Skeletal muscle tissue (tissue), 4 donors: Measurements from ENCODE around the gene PDIA2. TPM values are rescaled to one million over a fixed set of nuclear protein-coding genes. Genes with fewer than 3 reads are reported as not detected.

Experiments used
- H3K27ac ChIP-seq: one replicate; pipeline ENCODE4 v1.7.0; 2013; ENCODE audit warnings: mild to moderate bottlenecking, low read depth, low read length, inconsistent platforms
- H3K27me3 ChIP-seq, 3 donors: one replicate each; pipeline ENCODE4 v1.7.0; 2013; ENCODE audit warnings: low read length in 3 of 3; ENCODE audit not compliant: control insufficient read depth in 3 of 3, insufficient read depth in 3 of 3
- H3K36me3 ChIP-seq, 3 donors: one replicate each; pipeline ENCODE4 v1.7.0; 2013; ENCODE audit warnings: low read length in 3 of 3; ENCODE audit not compliant: control insufficient read depth in 3 of 3, insufficient read depth in 3 of 3
- H3K4me1 ChIP-seq, 3 donors: one replicate each; pipeline ENCODE4 v1.7.0; 2013; ENCODE audit warnings: low read length in 3 of 3, mild to moderate bottlenecking in 3 of 3; ENCODE audit not compliant: control insufficient read depth in 3 of 3, insufficient read depth in 3 of 3
- H3K4me3 ChIP-seq, 3 donors: one replicate each; pipeline ENCODE4 v1.7.0; 2013; ENCODE audit warnings: low read length in 3 of 3
- H3K9ac ChIP-seq, 3 donors: one replicate each; pipeline ENCODE4 v1.7.0; 2013; ENCODE audit warnings: low read length in 3 of 3, mild to moderate bottlenecking in 3 of 3, moderate library complexity in 2 of 3, low read depth in 1 of 3
- H3K9me3 ChIP-seq, 3 donors: one replicate each; pipeline ENCODE4 v1.7.0; 2013; ENCODE audit warnings: low read length in 3 of 3; ENCODE audit not compliant: control insufficient read depth in 3 of 3
- total RNA-seq: library from RNA; depleted of rRNA; stranded (reverse); fragments of >200 nt; gene quantifications from one replicate; pipeline ENCODE4 v1.2.3, GENCODE V29; 2014
- donor health status: Osteomylitis.

PDIA2 gene
- total RNA-seq, 1 donor from 2014 or later = under 0.01 TPM

GRCh38 chr16:309476-309875, 26.5 kb downstream of the PDIA2 start:
- no peak overlapping the region for H3K27ac ChIP-seq
- peaks cover 0 to 3% (median 0%) of the 10 kb centered on the region in 3 donors for H3K4me1 ChIP-seq
- H3K9me3 ChIP-seq = no peaks in the 10 kb centered on the region
- no peaks in the 10 kb centered on the region for H3K27me3 ChIP-seq
- H3K36me3 ChIP-seq = peaks cover 29 to 34% (median 33%) of the 10 kb centered on the region in 3 donors
- H3K4me3 ChIP-seq = no peak overlapping the region
- H3K9ac ChIP-seq = no peak overlapping the region

GRCh38 chr16:311725-312124, 28.8 kb downstream of the PDIA2 start:
- H3K27ac ChIP-seq = no peak overlapping the region
- H3K4me3 ChIP-seq = no peak overlapping the region
- H3K4me1 ChIP-seq = no peaks in the 10 kb centered on the region
- H3K9me3 ChIP-seq = no peaks in the 10 kb centered on the region
- H3K27me3 ChIP-seq = no peaks in the 10 kb centered on the region
- no peak overlapping the region for H3K9ac ChIP-seq
- peaks cover 26 to 34% (median 30%) of the 10 kb centered on the region in 3 donors for H3K36me3 ChIP-seq

- Histone ChIP-seq H3K9ac (no peak overlapping the region), H3K36me3 (peaks cover 18 to 35% (median 31%) of the 10 kb centered on the region in 3 donors), H3K27me3 (no peaks in the 10 kb centered on the region), H3K27ac (no peak overlapping the region), H3K4me1 (no peaks in the 10 kb centered on the region), H3K9me3 (no peaks in the 10 kb centered on the region), H3K4me3 (no peak overlapping the region)
Observed at GRCh38 chr16:314351-314750, 31.4 kb downstream of the PDIA2 start.

- H3K4me3 ChIP-seq = no peak overlapping the region
- no peaks in the 10 kb centered on the region for H3K4me1 ChIP-seq
- H3K36me3 ChIP-seq = peaks cover 13 to 31% (median 28%) of the 10 kb centered on the region in 3 donors
- H3K27ac ChIP-seq = no peak overlapping the region
- no peaks in the 10 kb centered on the region for H3K27me3 ChIP-seq
- no peaks in the 10 kb centered on the region for H3K9me3 ChIP-seq
- no peak overlapping the region for H3K9ac ChIP-seq
Observed at GRCh38 chr16:314795-315299, 31.9 kb downstream of the PDIA2 start.

DNA sequence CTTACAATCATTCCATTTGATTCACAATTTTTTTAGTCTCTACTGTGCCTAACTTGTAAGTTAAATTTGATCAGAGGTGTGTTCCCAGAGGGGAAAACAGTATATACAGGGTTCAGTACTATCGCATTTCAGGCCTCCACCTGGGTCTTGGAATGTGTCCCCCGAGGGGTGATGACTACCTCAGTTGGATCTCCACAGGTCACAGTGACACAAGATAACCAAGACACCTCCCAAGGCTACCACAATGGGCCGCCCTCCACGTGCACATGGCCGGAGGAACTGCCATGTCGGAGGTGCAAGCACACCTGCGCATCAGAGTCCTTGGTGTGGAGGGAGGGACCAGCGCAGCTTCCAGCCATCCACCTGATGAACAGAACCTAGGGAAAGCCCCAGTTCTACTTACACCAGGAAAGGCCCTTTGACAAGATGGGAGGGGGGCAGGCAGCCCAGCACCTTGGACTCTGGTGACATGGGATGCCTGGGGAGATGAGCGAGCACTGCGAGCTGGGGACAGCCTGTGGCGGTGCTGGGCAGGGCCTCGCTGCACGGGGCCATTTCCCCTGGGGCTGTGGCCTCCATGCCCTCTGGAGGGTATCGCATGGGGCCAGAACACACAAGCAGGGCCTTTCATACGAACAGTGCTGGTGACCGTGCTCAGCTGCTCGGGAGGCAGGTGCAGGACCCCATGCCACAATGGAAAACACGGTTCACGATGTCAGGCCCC, 33.9 kb downstream of the PDIA2 start:
- Histone ChIP-seq H3K4me1 (no peaks in the 10 kb centered on the region), H3K4me3 (no peak overlapping the region), H3K27ac (no peak overlapping the region), H3K27me3 (no peaks in the 10 kb centered on the region), H3K9me3 (no peaks in the 10 kb centered on the region), H3K36me3 (peaks cover 11 to 26% (median 26%) of the 10 kb centered on the region in 3 donors), H3K9ac (no peak overlapping the region)

GRCh38 chr16:317583-317982, 34.6 kb downstream of the PDIA2 start:
- Histone ChIP-seq H3K4me3 (no peak overlapping the region), H3K4me1 (no peaks in the 10 kb centered on the region)

GRCh38 chr16:318628-319027, 35.7 kb downstream of the PDIA2 start:
- Histone ChIP-seq H3K27me3 (no peaks in the 10 kb centered on the region), H3K9me3 (no peaks in the 10 kb centered on the region), H3K4me1 (no peaks in the 10 kb centered on the region), H3K36me3 (peaks cover 10 to 15% (median 15%) of the 10 kb centered on the region in 3 donors), H3K9ac (no peak overlapping the region), H3K4me3 (no peak overlapping the region), H3K27ac (no peak overlapping the region)

More at GRCh38 chr16:317583-317982, 34.6 kb downstream of the PDIA2 start:
- Histone ChIP-seq H3K27ac (no peak overlapping the region), H3K27me3 (no peaks in the 10 kb centered on the region), H3K9ac (no peak overlapping the region), H3K9me3 (no peaks in the 10 kb centered on the region), H3K36me3 (peaks cover 11 to 25% (median 23%) of the 10 kb centered on the region in 3 donors)

GRCh38 chr16:320206-320605, 37.2 kb downstream of the PDIA2 start:
- no peak overlapping the region for H3K27ac ChIP-seq
- no peak overlapping the region for H3K9ac ChIP-seq
- peaks cover 0 to 10% (median 8%) of the 10 kb centered on the region in 3 donors for H3K36me3 ChIP-seq
- H3K4me1 ChIP-seq = peaks cover 0 to 2% (median under 1%) of the 10 kb centered on the region in 3 donors
- H3K9me3 ChIP-seq = no peaks in the 10 kb centered on the region
- no peak overlapping the region for H3K4me3 ChIP-seq
- no peaks in the 10 kb centered on the region for H3K27me3 ChIP-seq

DNA sequence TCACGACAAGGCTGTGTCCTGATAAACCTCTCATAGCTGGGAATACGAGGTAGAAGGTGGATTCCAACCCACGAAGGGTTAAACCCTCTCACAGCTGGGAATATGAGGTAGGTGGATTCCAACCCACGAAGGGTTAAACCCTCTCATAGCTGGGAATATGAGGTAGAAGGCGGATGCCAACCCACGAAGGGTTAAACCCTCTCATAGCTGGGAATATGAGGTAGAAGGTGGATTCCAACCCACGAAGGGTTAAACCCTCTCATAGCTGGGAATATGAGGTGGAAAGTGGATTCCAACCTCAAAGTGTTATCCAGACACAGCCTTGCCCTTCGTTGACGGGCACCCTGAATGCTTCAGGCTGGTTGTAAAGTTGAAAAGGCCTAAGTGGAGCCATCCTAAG, 38.6 kb downstream of the PDIA2 start:
- Histone ChIP-seq H3K9me3 (no peaks in the 10 kb centered on the region), H3K27ac (no peak overlapping the region), H3K9ac (no peak overlapping the region), H3K4me3 (no peak overlapping the region), H3K36me3 (peaks cover 0 to 10% (median 8%) of the 10 kb centered on the region in 3 donors), H3K27me3 (no peaks in the 10 kb centered on the region), H3K4me1 (peaks cover 0 to 7% (median 5%) of the 10 kb centered on the region in 3 donors)

DNA sequence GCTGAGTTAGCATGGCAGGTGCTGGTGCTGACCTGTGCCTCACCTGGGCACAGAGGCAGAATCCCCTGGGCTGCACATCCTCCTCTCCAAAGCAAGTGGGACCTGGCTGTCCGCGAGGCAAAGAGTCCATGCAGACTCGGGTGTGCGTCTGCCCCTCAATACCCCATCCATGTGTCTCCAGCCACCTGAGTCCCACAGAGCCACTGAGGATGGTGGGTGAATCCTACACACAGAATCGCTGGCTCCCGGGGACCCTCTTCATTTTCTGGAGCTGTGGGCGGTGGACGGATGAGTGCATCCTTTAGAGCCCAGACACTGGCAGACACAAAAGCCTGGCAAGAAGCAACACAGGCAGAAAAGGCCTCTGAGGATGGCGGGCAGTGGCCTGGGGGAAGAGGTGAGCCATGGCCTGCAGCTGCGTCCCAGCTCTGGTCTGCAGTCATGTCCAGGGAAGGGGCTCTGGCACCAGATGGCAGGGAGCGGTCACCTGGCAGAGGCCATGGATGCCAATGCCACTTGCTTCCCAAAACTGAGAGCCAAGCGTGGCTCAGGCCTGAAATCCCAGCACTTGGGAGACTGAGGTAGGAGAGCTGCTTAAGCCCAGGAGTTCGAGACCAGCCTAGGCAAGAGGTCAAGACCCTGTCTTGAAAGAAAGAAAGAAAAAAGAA, 39.6 kb downstream of the PDIA2 start:
- no peak overlapping the region for H3K4me3 ChIP-seq
- no peak overlapping the region for H3K27ac ChIP-seq
- H3K9ac ChIP-seq = no peak overlapping the region
- no peaks in the 10 kb centered on the region for H3K9me3 ChIP-seq
- H3K4me1 ChIP-seq = peaks cover 7 to 15% (median 12%) of the 10 kb centered on the region in 3 donors
- peaks cover 0 to 8% (median 8%) of the 10 kb centered on the region in 3 donors for H3K36me3 ChIP-seq
- no peaks in the 10 kb centered on the region for H3K27me3 ChIP-seq
